ENCODE measurements around the gene HBQ1. TPM values are rescaled to one million over a fixed set of nuclear protein-coding genes. Genes with fewer than 3 reads are reported as not detected.
"Not testable (repeated sequence)": the region's sequence is repeated elsewhere in the genome, so short reads cannot be mapped to it uniquely, and the experiment has no call there.

The HBQ1 gene
- polyA plus RNA-seq, 1 donor, result 1.4 TPM

DNA sequence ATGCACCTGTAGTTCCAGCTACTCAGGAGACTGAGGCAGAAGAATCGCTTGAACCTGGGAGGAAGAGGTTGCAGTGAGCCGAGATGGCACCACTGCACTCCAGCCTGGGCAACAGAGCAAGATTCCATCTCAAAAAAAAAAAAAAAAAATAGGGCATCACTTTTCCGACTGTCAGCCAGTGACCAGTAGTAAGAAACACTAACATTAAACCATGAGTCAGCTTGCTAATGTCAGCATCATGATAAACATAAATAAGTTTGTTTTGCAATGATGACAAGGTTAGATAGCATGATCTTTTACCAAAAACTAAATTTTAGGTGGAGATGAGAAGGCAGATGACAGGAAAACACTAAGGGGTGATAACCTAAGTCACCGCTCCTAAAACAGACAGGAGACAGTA is 29.1 kb downstream of the HBQ1 start:
- DNase-seq (ENCODE audit: low read depth), result not testable (repeated sequence)

DNA sequence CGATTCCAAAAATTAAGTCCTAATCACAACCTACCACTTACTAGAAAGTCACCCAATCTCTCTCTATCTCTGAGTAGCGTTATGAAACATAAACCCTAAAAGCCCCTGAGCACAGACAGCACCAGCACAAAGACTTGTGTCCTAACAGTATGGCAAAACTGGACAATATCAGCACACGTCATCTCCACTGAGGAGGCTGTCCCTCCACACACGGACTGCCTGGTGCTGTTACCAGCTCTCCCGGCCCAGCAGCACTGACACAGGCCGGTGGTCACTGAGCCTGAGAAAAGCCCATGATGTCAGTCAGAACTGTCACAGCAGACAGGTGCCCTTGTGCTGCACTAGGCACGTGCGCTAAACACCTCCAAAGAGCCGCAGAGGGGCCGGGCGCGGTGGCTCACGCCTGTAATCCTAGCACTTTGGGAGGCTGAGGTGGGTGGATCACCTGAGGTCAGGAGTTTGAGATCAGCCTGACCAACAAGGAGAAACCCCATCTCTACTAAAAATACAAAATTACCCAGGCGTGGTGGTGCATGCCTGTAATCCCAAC is 31.4 kb downstream of the HBQ1 start:
- not testable (repeated sequence) for DNase-seq (ENCODE audit: low read depth)

DNA sequence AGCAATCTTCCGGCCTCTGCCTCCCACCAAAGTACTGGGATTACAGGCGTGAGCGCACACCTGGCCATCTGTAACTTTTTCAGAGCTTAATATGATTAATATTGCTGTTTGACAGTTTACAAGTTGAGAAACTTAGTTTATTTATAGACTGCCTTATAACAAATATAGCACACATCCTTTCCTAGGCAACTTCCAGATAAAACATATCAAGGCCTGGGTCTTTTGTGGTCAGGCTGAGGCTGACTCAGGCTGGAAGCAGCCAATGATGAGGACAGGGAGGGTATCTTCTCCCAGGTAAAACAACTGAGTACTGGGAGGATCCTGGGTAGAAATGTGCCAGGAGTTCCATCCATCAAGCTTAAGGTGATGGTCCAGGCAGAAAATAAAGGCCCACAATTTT is 32.7 kb downstream of the HBQ1 start:
- no peak for DNase-seq (ENCODE audit: low read depth)

GRCh38 chr16:220021-220420 is 39.8 kb downstream of the HBQ1 start:
- DNase-seq (ENCODE audit: low read depth), result no peak

- DNase-seq (ENCODE audit: low read depth), result no peak
Observed at GRCh38 chr16:228151-228851, 48.0 kb downstream of the HBQ1 start.

DNA sequence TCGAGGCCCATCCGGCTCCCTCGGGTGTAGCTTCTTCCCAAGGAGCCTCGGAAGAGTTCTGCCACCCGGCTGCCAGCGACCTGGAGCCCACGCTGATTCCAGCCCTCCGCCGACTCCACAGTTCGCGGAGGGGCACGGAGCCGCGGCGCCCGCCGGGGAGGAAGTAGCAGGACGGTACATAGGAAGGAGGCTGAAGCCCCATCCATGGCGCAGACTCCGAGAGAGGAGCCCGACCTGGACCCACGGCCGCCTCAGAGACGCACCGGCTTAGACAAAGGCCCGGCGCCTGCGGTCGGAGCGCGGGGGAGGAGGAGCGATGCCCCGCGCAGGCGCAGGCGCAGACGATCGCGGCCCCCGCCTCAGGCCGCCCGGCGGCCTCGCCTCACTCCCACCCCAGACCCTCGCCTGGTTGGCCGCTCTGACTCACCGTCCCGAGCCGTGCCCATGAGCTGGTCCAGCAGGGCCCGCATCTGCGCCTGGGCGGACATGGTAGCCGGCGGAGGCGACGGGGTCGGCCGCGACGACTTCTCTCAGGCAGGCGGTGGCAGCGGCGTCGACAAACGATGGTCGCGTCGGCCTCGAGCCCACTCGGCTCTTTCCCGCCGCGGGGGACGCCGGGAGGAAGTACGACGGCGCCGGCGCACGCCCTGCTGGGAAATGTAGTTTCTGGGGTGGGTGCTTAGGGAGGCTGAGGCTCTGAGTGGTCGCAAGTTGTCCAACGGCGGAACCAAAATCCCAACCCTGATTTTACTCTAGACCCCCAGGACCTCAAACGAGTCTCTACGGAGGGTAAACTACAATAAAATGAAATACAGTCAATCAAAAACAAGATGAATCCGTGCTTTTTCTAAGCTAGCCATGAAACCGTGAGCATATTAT is 48.8 kb downstream of the HBQ1 start, which contains the start of gene LUC7L:
LUC7L (minus strand) TSS at position 598 of the 879 bp plus-strand sequence; CDS start at position 488, 110 bp downstream.
- DNase-seq (ENCODE audit: low read depth), result peak; percentile 64

DNA sequence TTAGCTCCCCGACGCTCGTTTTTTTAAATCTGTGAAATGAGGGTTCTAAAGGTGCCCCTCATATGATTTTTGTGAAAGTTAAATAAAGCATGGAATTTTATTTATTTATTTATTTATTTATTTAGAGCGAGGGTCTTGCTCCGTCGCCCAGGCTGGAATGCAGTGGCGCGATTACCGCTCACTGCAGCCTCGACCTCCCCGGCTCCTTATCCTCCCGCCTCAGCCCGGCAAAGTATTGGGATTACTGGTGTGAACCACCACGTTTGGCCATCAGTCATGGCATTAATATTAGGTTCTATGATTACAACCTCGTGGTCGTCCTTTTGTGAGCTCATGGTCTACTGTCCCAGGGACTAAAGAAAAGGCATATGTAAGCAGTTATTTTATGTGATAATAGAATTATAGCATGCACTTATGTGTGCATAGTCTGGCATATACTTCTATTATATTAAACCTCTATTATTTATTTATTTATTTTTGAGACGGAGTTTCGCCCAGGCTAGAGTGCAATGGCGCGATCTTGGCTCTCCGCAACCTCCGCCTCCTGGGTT is 49.5 kb downstream of the HBQ1 start:
- no peak for DNase-seq (ENCODE audit: low read depth)

DNA sequence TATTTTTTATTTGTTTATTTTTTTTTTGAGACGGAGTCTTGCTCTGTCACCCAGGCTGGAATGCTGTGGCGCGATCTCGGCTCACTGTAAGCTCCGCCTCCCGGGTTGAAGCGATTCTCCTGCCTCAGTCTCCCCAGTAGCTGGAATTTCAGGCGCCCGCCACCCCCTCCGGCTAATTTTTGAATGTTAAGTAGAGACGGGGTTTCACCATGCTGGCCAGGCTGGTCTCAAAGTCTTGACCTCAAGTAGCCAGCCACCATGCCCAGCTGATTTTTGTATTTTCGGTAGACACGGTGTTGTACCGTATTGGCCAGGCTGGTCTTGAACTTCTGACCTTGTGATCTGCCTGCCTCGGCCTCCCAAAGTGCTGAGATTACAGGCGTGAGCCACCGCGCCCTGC is 50.1 kb downstream of the HBQ1 start:
- DNase-seq (ENCODE audit: low read depth), result not testable (repeated sequence)

Other genes with a start within 250 kb of the HBQ1 start
- 6.7 TPM for gene POLR3K, start 126.9 kb upstream of the HBQ1 start, polyA plus RNA-seq (ENCODE audit: insufficient read length)
- gene SNRNP25, start 126.6 kb upstream of the HBQ1 start, polyA plus RNA-seq (ENCODE audit: insufficient read length), result 30.6 TPM
- 38.1 TPM for gene RHBDF1, start 107.8 kb upstream of the HBQ1 start, polyA plus RNA-seq (ENCODE audit: insufficient read length)
- 23.4 TPM for gene MPG, start 102.2 kb upstream of the HBQ1 start, polyA plus RNA-seq (ENCODE audit: insufficient read length)
- 25.5 TPM for gene NPRL3, start 41.8 kb upstream of the HBQ1 start, polyA plus RNA-seq (ENCODE audit: insufficient read length)
- 4.9 TPM for gene HBZ, start 27.8 kb upstream of the HBQ1 start, polyA plus RNA-seq (ENCODE audit: insufficient read length)
- gene HBM, start 14.5 kb upstream of the HBQ1 start, polyA plus RNA-seq (ENCODE audit: insufficient read length), result 6.8 TPM
- 3,429 TPM for gene HBA2, start 7.6 kb upstream of the HBQ1 start, polyA plus RNA-seq (ENCODE audit: insufficient read length)
- 2,062 TPM for gene HBA1, start 3.8 kb upstream of the HBQ1 start, polyA plus RNA-seq (ENCODE audit: insufficient read length)
- 67.5 TPM for gene LUC7L, start 49.0 kb downstream of the HBQ1 start, polyA plus RNA-seq (ENCODE audit: insufficient read length)
- 36.3 TPM for gene FAM234A, start 54.4 kb downstream of the HBQ1 start, polyA plus RNA-seq (ENCODE audit: insufficient read length)
- gene RGS11, start 95.5 kb downstream of the HBQ1 start, polyA plus RNA-seq (ENCODE audit: insufficient read length), result 3.6 TPM
- gene ARHGDIG, start 100.1 kb downstream of the HBQ1 start, polyA plus RNA-seq (ENCODE audit: insufficient read length), result 0.82 TPM
- 0.68 TPM for gene PDIA2, start 102.7 kb downstream of the HBQ1 start, polyA plus RNA-seq (ENCODE audit: insufficient read length)
- 11.3 TPM for gene AXIN1, start 172.3 kb downstream of the HBQ1 start, polyA plus RNA-seq (ENCODE audit: insufficient read length)
- 44.6 TPM for gene MRPL28, start 190.1 kb downstream of the HBQ1 start, polyA plus RNA-seq (ENCODE audit: insufficient read length)
- gene PGAP6, start 201.5 kb downstream of the HBQ1 start, polyA plus RNA-seq (ENCODE audit: insufficient read length), result 28.5 TPM
- gene NME4, start 216.7 kb downstream of the HBQ1 start, polyA plus RNA-seq (ENCODE audit: insufficient read length), result 66.4 TPM
- gene DECR2, start 221.4 kb downstream of the HBQ1 start, polyA plus RNA-seq (ENCODE audit: insufficient read length), result 14.4 TPM
- gene RAB11FIP3, start 245.2 kb downstream of the HBQ1 start, polyA plus RNA-seq (ENCODE audit: insufficient read length), result 30.4 TPM

Data from forelimb muscle (tissue), 1 donor.